Subcutaneous abdominal adipose tissue (tissue), 5 donors: ENCODE measurements around the gene TMEM269.

Source experiments
- H3K27ac ChIP-seq: one replicate; pipeline ENCODE4 v1.7.0; 2013; ENCODE audit warnings: low read depth, mild to moderate bottlenecking, inconsistent platforms, low read length, moderate library complexity
- H3K27me3 ChIP-seq, 5 donors: one replicate each; pipeline ENCODE4 v1.7.0; 2013; ENCODE audit warnings: low read length in 5 of 5, inconsistent platforms in 1 of 5; ENCODE audit not compliant: control insufficient read depth in 5 of 5, insufficient read depth in 4 of 5
- H3K36me3 ChIP-seq, 5 donors: one replicate each; pipeline ENCODE4 v1.7.0; 2013; ENCODE audit warnings: low read length in 5 of 5; ENCODE audit not compliant: control insufficient read depth in 5 of 5, insufficient read depth in 5 of 5
- H3K4me1 ChIP-seq, 5 donors: one replicate each; pipeline ENCODE4 v1.7.0; 2013; ENCODE audit warnings: low read length in 5 of 5, mild to moderate bottlenecking in 3 of 5, moderate library complexity in 1 of 5; ENCODE audit not compliant: control insufficient read depth in 5 of 5, insufficient read depth in 5 of 5
- H3K4me3 ChIP-seq, 5 donors: one replicate each; pipeline ENCODE4 v1.7.0; 2013; ENCODE audit warnings: low read length in 5 of 5, low read depth in 1 of 5
- H3K9ac ChIP-seq, 5 donors: one replicate each; pipeline ENCODE4 v1.7.0; 2013; ENCODE audit warnings: low read length in 5 of 5, mild to moderate bottlenecking in 4 of 5, moderate library complexity in 3 of 5
- H3K9me3 ChIP-seq, 5 donors: one replicate each; pipeline ENCODE4 v1.7.0; 2013; ENCODE audit warnings: low read length in 5 of 5; ENCODE audit not compliant: control insufficient read depth in 5 of 5
- donor health status: healthy.
- donor health status: healthy.
- donor health status: healthy.
- donor health status: healthy.
- donor health status: healthy.

TMEM269 gene

GRCh38 chr1:42831273-42831672 is 46.5 kb downstream of the TMEM269 start:
- no peak overlapping the region for H3K9ac ChIP-seq
- no peaks in the 10 kb centered on the region for H3K9me3 ChIP-seq
- no peak overlapping the region for H3K27ac ChIP-seq
- no peaks in the 10 kb centered on the region for H3K27me3 ChIP-seq
- no peak overlapping the region for H3K4me3 ChIP-seq
- no peaks in the 10 kb centered on the region for H3K4me1 ChIP-seq
- peaks cover 8 to 37% (median 19%) of the 10 kb centered on the region in 5 donors for H3K36me3 ChIP-seq

- no peak overlapping the region for H3K27ac ChIP-seq
- H3K9ac ChIP-seq, result no peak overlapping the region
- no peaks in the 10 kb centered on the region for H3K27me3 ChIP-seq
- no peak overlapping the region for H3K4me3 ChIP-seq
- no peaks in the 10 kb centered on the region for H3K9me3 ChIP-seq
- H3K36me3 ChIP-seq, result peaks cover 8 to 38% (median 19%) of the 10 kb centered on the region in 5 donors
- H3K4me1 ChIP-seq, result peaks cover 0 to under 1% (median 0%) of the 10 kb centered on the region in 5 donors
Observed at GRCh38 chr1:42832641-42833240, 48.0 kb downstream of the TMEM269 start.

GRCh38 chr1:42833981-42834380 is 49.2 kb downstream of the TMEM269 start:
- Histone ChIP-seq H3K9me3 (no peaks in the 10 kb centered on the region), H3K36me3 (peaks cover 3 to 40% (median 23%) of the 10 kb centered on the region in 5 donors), H3K4me1 (peaks cover 0 to 6% (median 4%) of the 10 kb centered on the region in 5 donors), H3K27ac (no peak overlapping the region), H3K27me3 (no peaks in the 10 kb centered on the region), H3K9ac (no peak overlapping the region), H3K4me3 (no peak overlapping the region)

- H3K4me1 ChIP-seq, result peaks cover 0 to 6% (median 4%) of the 10 kb centered on the region in 5 donors
- H3K4me3 ChIP-seq, result no peak overlapping the region
- H3K9me3 ChIP-seq, result no peaks in the 10 kb centered on the region
- peaks cover 0 to 40% (median 21%) of the 10 kb centered on the region in 5 donors for H3K36me3 ChIP-seq
- no peak overlapping the region for H3K27ac ChIP-seq
- no peaks in the 10 kb centered on the region for H3K27me3 ChIP-seq
- no peak overlapping the region for H3K9ac ChIP-seq
Observed at GRCh38 chr1:42834803-42835202, 50.0 kb downstream of the TMEM269 start.

- Histone ChIP-seq H3K4me1 (peaks cover 0 to 6% (median 4%) of the 10 kb centered on the region in 5 donors), H3K9ac (no peak overlapping the region), H3K27me3 (no peaks in the 10 kb centered on the region), H3K27ac (no peak overlapping the region), H3K4me3 (no peak overlapping the region), H3K9me3 (no peaks in the 10 kb centered on the region), H3K36me3 (peaks cover 3 to 37% (median 15%) of the 10 kb centered on the region in 5 donors)
Observed at GRCh38 chr1:42835422-42835821, 50.6 kb downstream of the TMEM269 start.

DNA sequence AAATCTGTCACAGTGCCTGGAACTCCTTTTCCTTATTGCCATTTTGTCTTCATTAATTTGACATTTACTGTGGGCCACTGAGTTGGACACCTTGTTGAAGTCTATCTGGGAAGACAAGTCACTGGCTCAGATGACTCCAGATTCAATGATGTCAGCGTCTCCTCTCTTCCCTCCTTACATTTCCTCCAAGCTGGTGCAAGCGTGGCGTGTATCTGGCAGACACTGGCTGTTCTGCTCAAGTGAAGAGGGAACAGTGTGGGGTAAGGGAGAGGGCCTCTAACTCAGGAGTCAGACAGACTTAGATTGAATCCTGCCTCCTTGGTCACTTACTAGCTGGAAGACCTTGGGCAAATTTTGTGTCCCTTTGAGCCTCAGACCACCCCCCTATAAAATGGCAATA is 52.9 kb downstream of the TMEM269 start:
- Histone ChIP-seq H3K27ac (no peak overlapping the region), H3K9ac (no peak overlapping the region), H3K4me1 (peaks cover 0 to 6% (median 4%) of the 10 kb centered on the region in 5 donors), H3K4me3 (no peak overlapping the region), H3K36me3 (peaks cover 3 to 46% (median 25%) of the 10 kb centered on the region in 5 donors), H3K27me3 (no peaks in the 10 kb centered on the region), H3K9me3 (no peaks in the 10 kb centered on the region)

DNA sequence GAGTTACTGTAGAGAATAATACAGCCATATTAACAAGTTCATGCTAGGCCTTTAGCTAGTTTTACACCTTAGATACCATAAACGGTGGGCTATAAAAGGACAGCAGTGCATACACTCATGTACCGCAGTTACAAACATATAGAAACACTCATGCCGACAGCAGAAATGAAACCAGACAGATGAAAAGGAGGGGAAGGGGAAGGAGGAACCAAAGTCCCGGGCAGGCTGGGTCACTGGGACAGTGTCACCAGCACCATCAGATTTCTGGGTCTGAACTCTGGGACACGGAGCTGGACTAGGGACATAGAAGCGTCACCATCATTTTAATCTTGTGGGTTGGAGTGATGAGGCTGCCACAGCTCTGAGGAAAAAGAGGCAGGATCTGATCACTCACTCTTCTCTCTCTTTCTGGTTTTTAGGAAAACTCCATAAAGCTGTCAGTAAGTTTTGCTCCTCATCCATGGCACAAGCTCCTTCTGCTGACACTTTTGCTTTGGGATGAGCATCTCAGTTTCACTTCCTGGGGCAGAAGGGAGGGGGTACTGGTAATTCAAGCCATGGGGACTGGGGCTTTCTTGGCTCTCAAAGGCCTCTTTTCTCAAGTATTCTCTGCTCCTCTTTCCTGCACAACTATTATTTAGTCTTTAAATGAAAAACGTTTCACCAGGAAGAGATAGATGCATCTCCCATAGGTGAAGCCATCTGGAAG is 53.8 kb downstream of the TMEM269 start:
- Histone ChIP-seq H3K36me3 (peaks cover 7 to 55% (median 34%) of the 10 kb centered on the region in 5 donors), H3K27ac (no peak overlapping the region), H3K9ac (no peak overlapping the region), H3K4me1 (peaks cover 0 to 6% (median 4%) of the 10 kb centered on the region in 5 donors), H3K27me3 (no peaks in the 10 kb centered on the region), H3K9me3 (no peaks in the 10 kb centered on the region), H3K4me3 (no peak overlapping the region)

GRCh38 chr1:42841010-42841409 is 56.2 kb downstream of the TMEM269 start:
- no peaks in the 10 kb centered on the region for H3K27me3 ChIP-seq
- no peak overlapping the region for H3K27ac ChIP-seq
- no peak overlapping the region for H3K9ac ChIP-seq
- H3K4me3 ChIP-seq, result no peak overlapping the region
- H3K9me3 ChIP-seq, result no peaks in the 10 kb centered on the region
- H3K4me1 ChIP-seq, result peaks cover 0 to 11% (median 10%) of the 10 kb centered on the region in 5 donors
- peaks cover 8 to 45% (median 30%) of the 10 kb centered on the region in 5 donors for H3K36me3 ChIP-seq

GRCh38 chr1:42841440-42842147 is 56.8 kb downstream of the TMEM269 start:
- peaks cover 0 to 13% (median 12%) of the 10 kb centered on the region in 5 donors for H3K4me1 ChIP-seq

More at GRCh38 chr1:42841440-42842147, 56.8 kb downstream of the TMEM269 start:
- Histone ChIP-seq H3K4me3 (no peak overlapping the region), H3K36me3 (peaks cover 8 to 45% (median 30%) of the 10 kb centered on the region in 5 donors), H3K27me3 (no peaks in the 10 kb centered on the region), H3K27ac (no peak overlapping the region), H3K9me3 (no peaks in the 10 kb centered on the region), H3K9ac (no peak overlapping the region)
